H1 (cell line): Measurements from ENCODE around the gene TRIM59. TPM values are rescaled to one million over a fixed set of nuclear protein-coding genes. Genes with fewer than 3 reads are reported as not detected.

Experiments
- CTCF ChIA-PET: fragments of 300-600 bp; sonication (Branson Sonifier 250); formaldehyde crosslinking; loops from one replicate; lab custom pipeline; 2021; ENCODE audit not compliant: partially characterized antibody; lab: Charles Lee
- POLR2A ChIA-PET: fragments of 300-600 bp; sonication (Branson Sonifier 250); formaldehyde crosslinking; loops from one replicate; lab custom pipeline; 2021; ENCODE audit warnings: inconsistent platforms; ENCODE audit not compliant: partially characterized antibody; lab: Charles Lee
- DNase-seq, 2 experiments: peaks; one replicate each; pipeline versions ENCODE4 v3.0.0 to v3.0.0-alpha.2; 2010 to 2022; ENCODE audit warnings: low spot score in 2 of 2, low read depth in 1 of 2, mixed read lengths in 1 of 2
- FAIRE-seq: peaks from 2 replicates; lab custom pipeline; 2011; peaks lifted over from hg19 to GRCh38; lab: Jason Lieb, UNC
- H2AFZ ChIP-seq: 2 replicates; pipeline ENCODE4 v1.8.1; 2012; ENCODE audit warnings: low read length, inconsistent platforms
- H2AK5ac ChIP-seq: 2 replicates; pipeline ENCODE4 v1.6.1; 2013; ENCODE audit warnings: low read depth, low read length
- H2BK120ac ChIP-seq: replicated peaks from 2 replicates; pipeline ENCODE3; 2013; ENCODE audit warnings: low read depth, low read length, inconsistent platforms
- H2BK12ac ChIP-seq: 2 replicates; pipeline ENCODE4 v1.6.1; 2013; ENCODE audit warnings: low read depth, low read length
- H2BK15ac ChIP-seq: 2 replicates; pipeline ENCODE4 v1.6.1; 2013; ENCODE audit warnings: low read length
- H2BK20ac ChIP-seq: 2 replicates; pipeline ENCODE4 v1.6.1; 2013; ENCODE audit warnings: low read length
- H2BK5ac ChIP-seq: 2 replicates; pipeline ENCODE4 v1.6.1; 2013; ENCODE audit warnings: low read depth, low read length
- H3K14ac ChIP-seq: 2 replicates; pipeline ENCODE4 v1.6.1; 2013; ENCODE audit warnings: inconsistent platforms; ENCODE audit not compliant: insufficient read length
- H3K18ac ChIP-seq: 2 replicates; pipeline ENCODE4 v1.6.1; 2013; ENCODE audit warnings: low read length; ENCODE audit errors: extremely low read depth
- H3K23ac ChIP-seq: 2 replicates; pipeline ENCODE4 v1.6.1; 2013; ENCODE audit warnings: inconsistent platforms; ENCODE audit not compliant: insufficient read length
- H3K23me2 ChIP-seq: 2 replicates; pipeline ENCODE4 v1.6.1; 2013; ENCODE audit warnings: low read depth, low read length
- H3K27ac ChIP-seq: 2 replicates; pipeline ENCODE4 v1.6.1; 2011; ENCODE audit warnings: low read depth, low read length, inconsistent platforms
- H3K27me3 ChIP-seq, 4 experiments: replicated peaks in 1 of 4; 1 replicate in 1 of 4; 2 replicates in 3 of 4; pipeline versions ENCODE4 v1.6.1 to v1.8.1; 2011 to 2013; ENCODE audit warnings: low read length in 3 of 4, mild to moderate bottlenecking in 3 of 4, inconsistent platforms in 2 of 4, mixed read lengths in 2 of 4, moderate library complexity in 1 of 4; ENCODE audit not compliant: control insufficient read depth in 3 of 4, insufficient read depth in 3 of 4; ENCODE audit errors: extremely low read depth in 1 of 4
- H3K36me3 ChIP-seq, 4 experiments: 2 replicates each; pipeline versions ENCODE4 v1.6.1 to v1.8.1; 2011 to 2013; ENCODE audit warnings: mild to moderate bottlenecking in 4 of 4, low read length in 3 of 4, moderate library complexity in 2 of 4, control low read depth in 1 of 4, inconsistent platforms in 1 of 4; ENCODE audit not compliant: insufficient read depth in 4 of 4, control insufficient read depth in 2 of 4
- H3K4ac ChIP-seq: replicated peaks from 2 replicates; pipeline ENCODE3; 2013; ENCODE audit warnings: low read length, low read depth, mixed read lengths, inconsistent platforms; ENCODE audit not compliant: insufficient read length
- H3K4me1 ChIP-seq, 4 experiments: replicated peaks in 1 of 4; 1 replicate in 1 of 4; 2 replicates in 3 of 4; pipeline versions ENCODE4 v1.6.1 to v1.8.1; 2011 to 2013; ENCODE audit warnings: low read length in 3 of 4, inconsistent platforms in 2 of 4, mixed read lengths in 1 of 4; ENCODE audit not compliant: insufficient read depth in 4 of 4, control insufficient read depth in 3 of 4
- H3K4me2 ChIP-seq, 2 experiments: 2 replicates each; pipeline versions ENCODE4 v1.6.1 to v1.8.1; 2011 to 2013; ENCODE audit warnings: low read depth in 2 of 2, low read length in 2 of 2, control low read depth in 1 of 2, inconsistent platforms in 1 of 2, mild to moderate bottlenecking in 1 of 2; ENCODE audit not compliant: insufficient read depth in 1 of 2
- H3K4me3 ChIP-seq, 4 experiments: fragments of 200-600, 300-600 bp in 1 of 4; sonication (generic), shearing (Covaris generic), sonication (Bioruptor Twin) in 1 of 4; 2 replicates each; pipeline versions ENCODE4 v1.5.1 to v1.8.1; 2011 to 2016; ENCODE audit warnings: low read length in 4 of 4, low read depth in 3 of 4, control low read depth in 2 of 4, inconsistent platforms in 2 of 4, mild to moderate bottlenecking in 2 of 4, mixed read lengths in 1 of 4, moderate library complexity in 1 of 4; ENCODE audit not compliant: insufficient read depth in 2 of 4; ENCODE audit errors: extremely low read depth in 1 of 4
- H3K56ac ChIP-seq: replicated peaks from 2 replicates; pipeline ENCODE3; 2013; ENCODE audit warnings: low read depth, mild to moderate bottlenecking, mixed read lengths, low read length, inconsistent platforms; ENCODE audit not compliant: insufficient read length
- H3K79me1 ChIP-seq: 2 replicates; pipeline ENCODE4 v1.6.1; 2013; ENCODE audit warnings: low read depth, low read length, control low read depth
- H3K79me2 ChIP-seq, 2 experiments: 2 replicates each; pipeline versions ENCODE4 v1.6.1 to v1.8.1; 2012 to 2013; ENCODE audit warnings: low read length in 2 of 2, mild to moderate bottlenecking in 2 of 2, inconsistent platforms in 1 of 2; ENCODE audit not compliant: insufficient read depth in 2 of 2, control insufficient read depth in 1 of 2
- H3K9ac ChIP-seq, 4 experiments: replicated peaks in 1 of 4; 1 replicate in 1 of 4; 2 replicates in 3 of 4; pipeline versions ENCODE4 v1.6.1 to v1.8.1; 2011 to 2013; ENCODE audit warnings: low read depth in 3 of 4, low read length in 3 of 4, control low read depth in 2 of 4, mild to moderate bottlenecking in 2 of 4, moderate library complexity in 2 of 4, inconsistent platforms in 1 of 4; ENCODE audit errors: extremely low read depth in 1 of 4
- H3K9me3 ChIP-seq, 2 experiments: 2 replicates each; pipeline versions ENCODE4 v1.6.1 to v1.8.1; 2012 to 2013; ENCODE audit warnings: mild to moderate bottlenecking in 2 of 2, moderate library complexity in 2 of 2, control low read depth in 1 of 2, inconsistent platforms in 1 of 2, low read depth in 1 of 2, low read length in 1 of 2, mixed read lengths in 1 of 2; ENCODE audit not compliant: insufficient read depth in 2 of 2
- H4K20me1 ChIP-seq, 2 experiments: replicated peaks in 1 of 2; 2 replicates each; pipeline versions ENCODE3 to v1.8.1; 2011 to 2013; ENCODE audit warnings: inconsistent platforms in 2 of 2, low read length in 2 of 2, mild to moderate bottlenecking in 1 of 2; ENCODE audit not compliant: insufficient read depth in 2 of 2, control insufficient read depth in 1 of 2
- H4K5ac ChIP-seq: 2 replicates; pipeline ENCODE4 v1.6.1; 2013; ENCODE audit warnings: low read length, low read depth, mixed read lengths, inconsistent platforms; ENCODE audit not compliant: insufficient read length
- H4K8ac ChIP-seq: 2 replicates; pipeline ENCODE4 v1.8.0; 2013; ENCODE audit warnings: mild to moderate bottlenecking, moderate library complexity, low read length, inconsistent platforms; ENCODE audit not compliant: insufficient read depth; ENCODE audit errors: extremely low read depth
- H4K91ac ChIP-seq: replicated peaks from 2 replicates; pipeline ENCODE3; 2013; ENCODE audit warnings: low read length, mixed read lengths, inconsistent platforms; ENCODE audit not compliant: insufficient read length
- ASH2L ChIP-seq: fragments of 200-600, 300-600 bp; sonication (generic); IDR thresholded peaks from one replicate; pipeline ENCODE4 v1.7.1; 2017; ENCODE audit warnings: low read length
- BRCA1 ChIP-seq: IDR thresholded peaks from 2 replicates; pipeline ENCODE4 v1.6.1; 2012; ENCODE audit warnings: low read depth, low read length, improper control_type of control experiment
- CBX8 ChIP-seq: fragments of 300-800, 300-1000 bp; sonication (generic); IDR thresholded peaks from 2 replicates; pipeline ENCODE4 v1.7.1; 2016; ENCODE audit warnings: low read depth, low read length, borderline replicate concordance
- CHD1 ChIP-seq: IDR thresholded peaks from 2 replicates; pipeline ENCODE4 v1.6.1; 2012; ENCODE audit warnings: low read depth, low read length, improper control_type of control experiment
- JUND ChIP-seq: IDR thresholded peaks from 2 replicates; pipeline ENCODE4 v1.6.1; 2011; ENCODE audit warnings: mild to moderate bottlenecking, improper control_type of control experiment, low read length
- KDM4A ChIP-seq: IDR thresholded peaks from one replicate; pipeline ENCODE4 v1.7.1; 2012; ENCODE audit warnings: low read depth, mild to moderate bottlenecking, moderate library complexity, low read length, inconsistent platforms; ENCODE audit not compliant: severe bottlenecking
- RFX5 ChIP-seq: IDR thresholded peaks from 2 replicates; pipeline ENCODE4 v1.6.1; 2011; ENCODE audit warnings: low read depth, low read length, improper control_type of control experiment, borderline replicate concordance
- SIX5 ChIP-seq: IDR thresholded peaks from 2 replicates; pipeline ENCODE4 v1.6.1; 2011; ENCODE audit warnings: mild to moderate bottlenecking, low read depth, low read length
- SP2 ChIP-seq: IDR thresholded peaks from 2 replicates; pipeline ENCODE4 v1.6.1; 2012; ENCODE audit warnings: mild to moderate bottlenecking, low read length, inconsistent platforms
- WGBS, 2 experiments: shearing (Covaris generic) in 1 of 2; methylation state at CpG; one replicate each; pipeline versions ENCODE4 v1.1.6 to v1.1.7; 2013 to 2015; ENCODE audit warnings: low lambda C conversion rate in 2 of 2, mixed read lengths in 2 of 2, inconsistent platforms in 1 of 2, low coverage in 1 of 2, missing lambda C conversion rate in 1 of 2; ENCODE audit not compliant: insufficient replicate concordance in 2 of 2, insufficient coverage in 1 of 2, insufficient read length in 1 of 2; ENCODE audit errors: extremely low coverage in 1 of 2, missing lambda C conversion rate in 1 of 2; 5-methylcytosine and 5-hydroxymethylcytosine counted together
- polyA plus RNA-seq, 7 experiments: library from polyadenylated mRNA; depleted of rRNA in 3 of 7; stranded (reverse) in 5 of 7; unstranded in 2 of 7; fragments of >200 nt in 5 of 7; fragments of 200-250 nt in 2 of 7; gene quantifications; 1 replicate in 5 of 7; 2 replicates in 1 of 7; 4 replicates in 1 of 7; pipeline versions ENCODE4 v1.2.1 to v1.2.3, GENCODE V29; 2011 to 2013; ENCODE audit warnings: missing spikeins in 2 of 7, mixed read lengths in 2 of 7
- total RNA-seq: library from RNA; stranded (reverse); fragmentation: NEBNext Ultra II Directional; extraction: Animal tissue kit (Norgen Biotek cat#: 25700); gene quantifications from 2 replicates; pipeline ENCODE4 v1.2.1, GENCODE V29; 2021
- TF ChIP-seq, protein P1 (sequence below): IDR thresholded peaks from 2 replicates; pipeline ENCODE4 v1.6.1; 2011; ENCODE audit warnings: low read depth, mild to moderate bottlenecking, low read length; ENCODE audit not compliant: insufficient read depth

Gene TRIM59
- total and polyA plus RNA-seq, 2 of the 8 experiments (the other 6 are each of a cell fraction or from before 2014, with no cell fraction given) = 11.6 to 53.4 TPM

- Histone ChIP-seq H3K9me3 (no peaks in the 10 kb centered on the region), H2BK12ac (no peak overlapping the region), H2BK120ac (no peak overlapping the region), H3K4me1 (no peaks in the 10 kb centered on the region; a peak in 3 of 7 replicates), H3K27ac (no peak overlapping the region), H4K8ac (no peak overlapping the region), H2BK20ac (no peak overlapping the region), H3K23ac (no peak overlapping the region), H3K36me3 (peaks cover 0 to 41% (median 3%) of the 10 kb centered on the region in 4 experiments; a peak in 5 of 8 replicates), H3K56ac (no peak overlapping the region), H2AFZ (no peak overlapping the region), H2AK5ac (no peak overlapping the region), H4K20me1 (peaks cover 18% of the 10 kb centered on the region in 2 experiments), H3K9ac (no peak overlapping the region), H2BK15ac (no peak overlapping the region), H2BK5ac (no peak overlapping the region), H3K4me2 (peak overlapping the region; percentile 87 to 91; a peak in 1 of 4 replicates), H3K27me3 (no peaks in the 10 kb centered on the region), H3K79me1 (no peaks in the 10 kb centered on the region), H3K23me2 (peaks cover 5% of the 10 kb centered on the region; the same call in 1 of the 2 replicates), H3K14ac (no peak overlapping the region), H3K18ac (no peak overlapping the region), H3K79me2 (peaks cover 19 to 90% of the 10 kb centered on the region in 2 experiments), H4K91ac (no peak overlapping the region), H4K5ac (no peak overlapping the region), H3K4ac (no peak overlapping the region), H3K4me3 (peak overlapping the region in 1 of 4 experiments; percentile 99; a peak in 1 of 8 replicates)
- WGBS, 2 experiments = 89% methylated on average over 2 of the region's 2 CpGs; no CpG with 5 or more reads in 1 of the 2 experiments
- no peak for TF ChIP-seq RFX5
- no peak for TF ChIP-seq SP2
- TF ChIP-seq CBX8 = no peak
- no peak for TF ChIP-seq ASH2L
- TF ChIP-seq SIX5 = no peak
- TF ChIP-seq BRCA1 = no peak
- TF ChIP-seq, protein P1, sequence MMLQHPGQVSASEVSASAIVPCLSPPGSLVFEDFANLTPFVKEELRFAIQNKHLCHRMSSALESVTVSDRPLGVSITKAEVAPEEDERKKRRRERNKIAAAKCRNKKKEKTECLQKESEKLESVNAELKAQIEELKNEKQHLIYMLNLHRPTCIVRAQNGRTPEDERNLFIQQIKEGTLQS = no peak
- TF ChIP-seq KDM4A = no peak
- no peak for TF ChIP-seq JUND
- TF ChIP-seq CHD1 = no peak
- CTCF ChIA-PET = no interaction called here
- FAIRE-seq (no peak), DNase-seq (no peak)
- POLR2A ChIA-PET = interaction anchor here (0.8 kb wide), 1 partner anchor 16 kb away, joined by 3 read pairs; no protein-coding TSS in a partner anchor
Measured at GRCh38 chr3:160403028-160403545, 46.5 kb downstream of the TRIM59 start.
